Tibial nerve (tissue), 4 donors: ENCODE results near the gene C5orf15.

Experiments used
- EP300 ChIP-seq, 2 donors: sonication (generic); formaldehyde crosslinking; IDR thresholded peaks; one replicate each; pipeline ENCODE4 v1.6.1; 2017; ENCODE audit warnings: antibody characterized with exemption in 2 of 2, mild to moderate bottlenecking in 1 of 2
- POLR2A ChIP-seq, 2 donors: fragments of 450-650 bp; IDR thresholded peaks; one replicate each; pipeline ENCODE4 v1.6.1; 2017; ENCODE audit warnings: antibody characterized with exemption in 2 of 2, mild to moderate bottlenecking in 2 of 2, moderate library complexity in 2 of 2
- TF ChIP-seq, protein P1 (sequence below), 5 experiments: fragments of 200-600 bp in 3 of 5; fragments of 450-650 bp in 2 of 5; sonication (generic) in 3 of 5; IDR thresholded peaks; one replicate each; pipeline ENCODE4 v1.5.1; 2016 to 2019; ENCODE audit warnings: antibody characterized with exemption in 5 of 5, mild to moderate bottlenecking in 3 of 5, moderate library complexity in 2 of 5

DNA sequence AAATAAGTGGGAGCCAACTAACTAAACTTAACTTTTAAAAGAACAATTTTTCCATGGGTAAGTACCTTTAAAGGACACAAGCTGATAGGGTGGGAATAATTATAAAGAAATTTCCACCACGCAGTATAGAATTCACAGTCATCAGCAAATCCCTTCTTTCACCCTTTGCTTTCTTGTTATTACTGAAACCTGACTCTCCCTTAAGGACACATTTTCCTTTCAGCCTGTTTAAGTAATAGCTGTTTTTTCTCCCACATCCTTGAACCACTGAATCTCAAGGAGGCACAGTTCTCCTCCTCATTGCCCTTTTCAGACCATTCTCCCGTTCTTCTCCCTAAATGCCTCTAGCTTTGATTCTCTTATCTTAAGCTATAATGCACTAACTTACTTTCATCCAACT is 6.3 kb downstream of the C5orf15 start:
- TF ChIP-seq, protein P1, sequence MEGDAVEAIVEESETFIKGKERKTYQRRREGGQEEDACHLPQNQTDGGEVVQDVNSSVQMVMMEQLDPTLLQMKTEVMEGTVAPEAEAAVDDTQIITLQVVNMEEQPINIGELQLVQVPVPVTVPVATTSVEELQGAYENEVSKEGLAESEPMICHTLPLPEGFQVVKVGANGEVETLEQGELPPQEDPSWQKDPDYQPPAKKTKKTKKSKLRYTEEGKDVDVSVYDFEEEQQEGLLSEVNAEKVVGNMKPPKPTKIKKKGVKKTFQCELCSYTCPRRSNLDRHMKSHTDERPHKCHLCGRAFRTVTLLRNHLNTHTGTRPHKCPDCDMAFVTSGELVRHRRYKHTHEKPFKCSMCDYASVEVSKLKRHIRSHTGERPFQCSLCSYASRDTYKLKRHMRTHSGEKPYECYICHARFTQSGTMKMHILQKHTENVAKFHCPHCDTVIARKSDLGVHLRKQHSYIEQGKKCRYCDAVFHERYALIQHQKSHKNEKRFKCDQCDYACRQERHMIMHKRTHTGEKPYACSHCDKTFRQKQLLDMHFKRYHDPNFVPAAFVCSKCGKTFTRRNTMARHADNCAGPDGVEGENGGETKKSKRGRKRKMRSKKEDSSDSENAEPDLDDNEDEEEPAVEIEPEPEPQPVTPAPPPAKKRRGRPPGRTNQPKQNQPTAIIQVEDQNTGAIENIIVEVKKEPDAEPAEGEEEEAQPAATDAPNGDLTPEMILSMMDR (IDR thresholded peaks at IDR 0.05): no peak
- TF ChIP-seq EP300 (IDR thresholded peaks at IDR 0.05) (no peak), POLR2A (IDR thresholded peaks at IDR 0.05) (no peak)
